GM19468 (cell line): ENCODE results near the gene PAX1.

Source experiments
- ATAC-seq: cut with Tn5 transposase; IDR thresholded peaks from one replicate; pipeline ENCODE4 v1.9.1; 2021; ENCODE audit warnings: mild to moderate bottlenecking, moderate library complexity, moderate number of reproducible peaks; ENCODE audit not compliant: unreplicated experiment; ENCODE audit errors: extremely low read depth

PAX1 gene

DNA sequence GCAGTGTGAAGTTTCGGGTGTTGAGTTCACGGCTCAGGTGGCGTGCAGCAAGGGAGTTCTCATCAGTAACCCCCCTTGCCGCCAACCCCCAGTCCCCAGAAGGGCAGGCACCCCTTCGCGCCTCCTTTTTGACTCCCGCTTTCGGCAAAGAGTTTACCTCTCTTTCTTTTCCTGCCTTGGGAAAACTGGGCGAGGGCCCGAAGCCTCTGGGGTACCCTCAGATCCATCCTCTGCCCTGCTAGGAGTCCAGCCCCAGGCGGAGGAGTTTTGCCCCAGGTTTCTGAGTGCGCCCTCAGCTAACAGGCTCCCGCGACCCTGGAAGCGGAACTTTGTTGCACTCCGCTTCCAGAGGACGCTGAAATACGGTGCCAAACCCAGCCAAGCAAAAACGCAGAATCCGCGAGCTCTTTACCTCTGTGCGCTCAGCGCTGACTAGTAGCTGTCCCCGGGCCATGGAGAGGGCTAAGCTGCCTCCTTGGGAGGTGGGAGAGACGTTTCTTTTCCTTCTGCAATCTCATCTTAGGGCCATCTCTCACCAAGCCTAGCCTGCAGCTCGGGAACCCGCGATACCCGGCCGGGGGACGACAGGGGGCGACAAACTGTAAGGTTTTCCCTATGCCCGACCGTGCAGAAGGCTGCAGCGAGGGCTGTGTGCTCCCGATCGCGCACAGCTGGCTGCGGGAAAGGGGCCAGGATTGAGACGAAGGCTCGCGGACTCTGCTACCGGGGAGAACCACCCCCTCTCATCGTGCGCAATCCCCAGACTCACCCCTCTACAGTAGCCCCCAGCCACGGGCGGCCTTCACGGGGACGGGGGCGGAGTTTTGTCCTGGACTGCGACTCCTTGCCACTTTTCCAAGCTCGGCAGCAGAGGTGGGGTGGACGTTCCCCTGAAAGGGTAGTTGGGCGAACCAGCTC lies 2.7 kb upstream of the PAX1 start:
- ATAC-seq = no peak

DNA sequence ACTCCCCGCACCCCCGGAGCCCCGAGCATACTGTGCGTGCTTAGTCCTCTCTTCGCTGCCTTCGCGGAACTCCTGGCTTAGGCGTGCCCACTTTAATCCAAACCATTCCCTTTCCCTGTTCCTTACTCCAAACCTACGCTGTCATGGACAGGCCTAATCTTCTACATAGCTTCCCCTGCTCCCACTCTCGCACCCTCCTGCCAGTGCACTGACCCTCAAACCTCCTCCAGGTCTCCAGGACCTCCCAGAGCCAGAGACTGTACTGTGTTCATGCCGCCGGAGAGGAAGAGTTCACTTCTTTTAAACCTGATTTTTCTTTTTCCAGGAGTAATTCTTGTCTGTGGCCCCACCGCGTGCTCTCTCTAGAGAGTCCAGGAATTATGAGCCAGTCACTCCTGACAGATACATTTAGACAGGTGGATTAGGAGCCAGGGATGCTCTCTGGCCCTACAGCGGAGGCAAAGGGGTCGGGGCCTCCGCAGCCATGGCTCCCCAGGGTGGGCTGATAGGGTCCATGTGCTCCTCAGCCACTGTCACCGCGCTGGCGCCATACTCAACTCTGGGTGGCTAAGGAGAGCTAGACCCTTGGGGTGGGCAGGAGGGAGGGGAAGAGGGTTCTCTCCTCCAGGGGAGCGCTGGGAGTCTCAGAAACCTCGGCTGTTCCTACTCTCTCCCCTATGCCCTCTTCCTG lies 1.6 kb upstream of the PAX1 start:
- ATAC-seq = no peak

DNA sequence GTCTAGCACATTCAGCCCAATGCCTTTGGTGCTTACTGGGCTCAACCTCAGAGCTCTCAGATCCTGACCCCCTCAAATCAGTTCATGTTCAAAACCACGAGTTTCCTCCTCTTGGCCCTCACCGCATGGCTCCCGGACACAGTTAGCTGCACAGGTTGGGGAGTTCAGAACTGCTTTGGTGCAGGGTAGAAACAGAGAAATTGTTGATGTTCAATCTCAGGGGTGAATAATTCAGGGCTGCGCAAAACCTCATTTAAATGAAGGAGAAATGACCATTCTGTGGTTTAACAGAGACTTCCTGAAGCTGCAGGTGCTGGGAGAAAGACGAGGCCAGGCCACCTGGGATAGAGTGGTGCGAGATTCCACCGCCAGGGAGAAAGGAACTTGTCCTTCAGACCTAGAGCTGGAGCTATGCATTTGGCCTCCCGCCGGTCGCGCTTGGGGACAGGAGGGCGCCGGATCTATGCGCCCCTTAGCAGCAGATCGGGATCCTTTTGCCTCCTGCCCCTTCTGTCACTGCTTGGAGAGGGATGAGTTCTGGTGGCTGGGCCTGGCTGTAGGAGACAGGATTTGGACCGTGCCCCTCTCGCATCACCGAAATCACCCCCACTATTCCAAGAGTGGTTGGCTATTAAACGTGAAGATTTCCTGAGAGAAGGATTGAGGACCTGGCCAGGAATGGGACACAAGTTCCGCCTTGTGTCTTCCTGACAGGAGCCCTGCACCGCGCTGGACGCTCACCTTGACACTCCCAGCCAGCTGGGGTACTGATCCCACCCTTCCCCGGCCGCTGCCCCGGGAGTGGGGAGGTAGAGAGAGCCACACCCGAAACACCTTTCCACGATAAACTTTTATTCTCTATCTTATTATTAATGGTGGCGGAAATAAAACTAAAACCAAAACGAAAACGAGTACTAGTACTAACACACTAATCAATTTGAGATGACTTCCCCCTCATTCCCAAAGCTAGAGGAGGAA lies 767 bp upstream of the PAX1 start:
- ATAC-seq = no peak

DNA sequence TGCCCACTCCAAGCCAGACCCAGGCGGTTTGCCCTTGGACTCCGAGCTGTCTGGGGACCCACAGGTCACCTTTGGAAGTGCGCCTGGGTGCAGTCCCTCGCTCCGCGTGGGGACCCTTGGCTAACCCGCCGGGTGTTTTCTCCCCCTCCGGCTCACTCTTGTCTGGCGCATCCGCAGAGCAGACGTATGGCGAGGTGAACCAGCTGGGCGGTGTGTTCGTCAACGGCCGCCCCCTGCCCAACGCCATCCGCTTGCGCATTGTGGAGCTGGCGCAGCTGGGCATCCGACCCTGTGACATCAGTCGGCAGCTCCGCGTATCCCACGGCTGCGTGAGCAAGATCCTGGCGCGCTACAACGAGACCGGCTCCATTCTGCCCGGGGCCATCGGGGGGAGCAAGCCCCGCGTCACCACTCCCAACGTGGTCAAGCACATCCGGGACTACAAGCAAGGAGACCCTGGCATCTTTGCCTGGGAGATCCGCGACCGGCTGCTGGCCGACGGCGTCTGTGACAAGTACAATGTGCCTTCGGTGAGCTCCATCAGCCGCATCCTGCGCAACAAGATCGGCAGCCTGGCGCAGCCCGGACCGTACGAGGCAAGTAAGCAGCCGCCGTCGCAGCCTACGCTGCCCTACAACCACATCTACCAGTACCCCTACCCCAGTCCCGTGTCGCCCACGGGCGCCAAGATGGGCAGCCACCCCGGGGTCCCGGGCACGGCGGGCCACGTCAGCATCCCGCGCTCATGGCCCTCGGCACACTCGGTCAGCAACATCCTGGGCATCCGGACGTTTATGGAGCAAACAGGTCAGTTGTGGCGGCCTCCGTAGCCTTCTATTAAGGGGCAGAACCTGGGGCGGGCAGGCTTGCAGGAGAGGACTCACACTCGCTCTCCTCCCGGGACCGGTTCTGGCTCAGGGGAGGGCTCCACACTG lies 1.1 kb downstream of the PAX1 start:
- ATAC-seq = no peak

DNA sequence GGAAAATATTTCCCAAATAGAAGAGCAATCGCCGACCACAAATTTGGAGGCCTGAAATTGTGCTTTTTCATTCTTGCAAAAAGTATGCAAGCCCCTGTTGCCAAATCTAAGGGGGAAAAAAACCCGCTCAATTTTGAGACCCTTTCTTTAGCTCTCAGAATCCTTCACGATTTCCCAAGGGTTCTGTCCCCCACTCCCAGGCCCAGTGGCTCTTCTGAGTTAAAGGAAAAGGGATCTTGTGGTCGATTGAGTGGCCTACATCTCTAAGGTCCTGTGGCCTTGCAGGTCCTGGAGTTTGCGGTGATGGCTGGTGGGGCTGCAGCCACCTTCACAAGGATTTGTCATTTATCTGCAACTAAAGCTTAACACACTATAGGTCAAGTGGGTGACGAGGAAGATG lies 1.8 kb downstream of the PAX1 start:
- no peak for ATAC-seq

DNA sequence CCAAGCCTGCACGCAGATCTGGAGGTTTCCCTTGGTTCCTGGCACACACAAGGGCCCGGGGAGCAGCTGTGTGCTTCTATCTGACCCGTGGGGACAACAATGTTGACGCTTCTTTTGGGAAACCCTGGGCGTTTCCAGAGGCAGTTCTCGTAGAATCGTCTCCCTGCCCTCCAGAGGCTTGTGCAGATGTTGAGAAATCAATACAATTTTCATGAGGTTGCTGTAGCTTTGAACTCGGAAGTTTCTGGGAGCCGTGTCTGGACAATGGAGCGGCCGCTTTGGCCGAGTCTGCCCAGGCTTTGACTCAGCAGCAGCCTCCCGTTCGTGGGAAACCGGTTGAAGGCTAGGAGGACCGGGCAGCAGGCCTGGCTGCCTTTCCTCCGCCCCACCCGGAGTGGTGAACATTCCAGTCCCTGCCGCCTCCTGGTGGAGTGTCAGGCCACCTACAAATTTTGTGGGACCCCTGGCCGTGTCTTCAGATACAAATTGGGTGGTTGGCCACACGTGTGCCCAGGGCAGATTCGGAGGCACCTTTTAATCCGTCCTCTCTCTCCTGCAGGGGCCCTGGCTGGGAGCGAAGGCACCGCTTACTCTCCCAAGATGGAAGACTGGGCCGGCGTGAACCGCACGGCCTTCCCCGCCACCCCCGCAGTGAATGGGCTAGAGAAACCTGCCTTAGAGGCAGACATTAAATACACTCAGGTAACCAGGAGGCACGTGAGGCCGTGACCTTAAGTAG lies 2.7 kb downstream of the PAX1 start:
- ATAC-seq = no peak

DNA sequence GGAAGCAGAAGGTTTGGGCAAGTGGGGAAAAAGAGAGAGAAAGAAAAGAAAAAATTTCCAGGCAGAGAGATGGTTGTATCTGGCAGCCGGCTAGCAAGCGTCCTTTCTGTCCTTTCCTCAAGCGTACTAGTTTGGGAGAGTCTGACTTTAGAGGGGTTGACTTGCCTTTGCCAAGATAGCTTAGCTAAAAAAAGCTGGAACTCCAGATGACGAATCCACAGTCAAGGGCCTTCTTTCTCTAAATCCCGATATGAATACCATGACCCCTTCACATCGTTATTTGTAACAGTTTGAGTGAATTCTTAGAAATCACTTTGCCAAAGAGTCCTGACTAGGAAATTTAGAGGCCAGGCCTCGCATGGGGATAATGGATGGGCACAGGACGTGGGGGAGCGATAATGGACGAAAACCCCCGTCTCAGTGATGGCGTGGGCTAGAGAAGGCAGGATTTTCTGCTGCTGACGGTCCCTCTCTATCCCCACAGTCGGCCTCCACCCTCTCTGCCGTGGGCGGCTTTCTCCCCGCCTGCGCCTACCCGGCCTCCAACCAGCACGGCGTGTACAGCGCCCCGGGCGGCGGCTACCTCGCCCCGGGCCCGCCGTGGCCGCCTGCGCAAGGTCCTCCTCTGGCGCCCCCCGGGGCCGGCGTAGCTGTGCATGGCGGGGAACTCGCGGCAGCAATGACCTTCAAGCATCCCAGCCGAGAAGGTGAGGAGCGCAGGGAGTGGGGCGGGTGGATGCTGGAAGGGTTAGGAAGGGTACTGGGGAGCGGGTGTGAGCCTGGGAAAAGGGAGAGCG lies 3.5 kb downstream of the PAX1 start:
- ATAC-seq = no peak

DNA sequence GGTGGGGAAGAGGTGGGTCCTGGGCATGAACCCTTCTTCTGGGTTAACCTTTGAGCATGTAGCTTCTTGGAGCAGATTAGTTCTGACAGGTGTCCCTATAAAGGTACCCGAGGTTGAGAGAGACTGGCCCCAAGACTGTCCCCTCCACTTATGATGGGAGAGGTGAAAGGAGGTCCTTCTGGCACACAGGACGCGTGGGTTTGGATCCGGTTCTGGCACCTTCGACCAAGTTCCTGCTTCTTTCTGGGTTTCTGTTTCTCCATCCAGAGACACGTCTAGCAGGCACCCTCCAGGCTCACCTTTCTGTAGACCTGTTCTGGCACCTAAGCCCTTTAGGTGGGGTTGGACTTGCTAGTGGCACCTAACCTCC lies 4.1 kb downstream of the PAX1 start:
- no peak for ATAC-seq

DNA sequence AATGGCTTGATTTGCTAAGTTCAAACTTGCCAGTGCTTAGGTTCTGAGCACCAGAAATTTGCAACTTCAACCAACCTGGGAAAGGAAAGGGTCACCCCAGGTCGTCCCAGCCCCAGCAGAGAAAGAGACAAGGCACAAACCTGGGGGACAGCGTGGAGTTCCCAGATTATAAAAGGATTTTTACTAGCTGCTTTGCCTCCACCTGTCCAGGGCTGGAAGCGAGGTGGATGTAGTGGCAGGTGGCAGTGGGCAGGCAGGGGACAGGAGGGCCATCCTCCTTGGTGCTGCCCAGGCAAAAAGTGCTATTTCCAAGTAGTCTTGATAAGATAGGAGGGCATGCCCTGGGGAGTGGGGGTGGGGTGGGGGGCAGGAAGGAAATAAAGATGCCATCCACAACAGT lies 4.9 kb downstream of the PAX1 start:
- no peak for ATAC-seq

DNA sequence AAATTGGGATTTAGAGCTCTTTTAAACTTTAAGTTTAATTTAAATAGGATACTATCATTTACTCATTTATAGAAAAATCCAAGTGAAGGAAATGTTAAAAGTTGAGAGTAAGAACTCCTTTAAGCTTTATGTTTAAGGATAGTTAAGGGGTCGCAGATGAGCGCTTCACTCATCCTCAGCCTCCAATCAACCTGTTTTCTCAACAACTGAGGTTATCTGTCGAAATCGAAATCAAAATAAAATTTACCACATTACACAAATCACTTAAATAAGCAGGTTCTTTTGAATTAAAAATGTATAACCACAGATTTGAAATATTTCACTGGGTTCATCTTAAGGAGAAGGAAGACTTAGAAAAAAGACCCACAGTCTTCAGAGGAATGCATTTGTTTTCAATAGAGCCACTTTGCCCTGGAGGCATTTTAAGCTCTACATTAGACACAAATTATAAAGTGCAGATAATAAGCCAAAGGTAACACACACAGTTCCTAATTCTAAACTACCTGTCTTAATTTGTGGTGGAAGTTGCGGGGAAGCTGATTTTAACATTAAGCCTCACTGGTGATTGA lies 5.5 kb downstream of the PAX1 start:
- ATAC-seq = no peak

DNA sequence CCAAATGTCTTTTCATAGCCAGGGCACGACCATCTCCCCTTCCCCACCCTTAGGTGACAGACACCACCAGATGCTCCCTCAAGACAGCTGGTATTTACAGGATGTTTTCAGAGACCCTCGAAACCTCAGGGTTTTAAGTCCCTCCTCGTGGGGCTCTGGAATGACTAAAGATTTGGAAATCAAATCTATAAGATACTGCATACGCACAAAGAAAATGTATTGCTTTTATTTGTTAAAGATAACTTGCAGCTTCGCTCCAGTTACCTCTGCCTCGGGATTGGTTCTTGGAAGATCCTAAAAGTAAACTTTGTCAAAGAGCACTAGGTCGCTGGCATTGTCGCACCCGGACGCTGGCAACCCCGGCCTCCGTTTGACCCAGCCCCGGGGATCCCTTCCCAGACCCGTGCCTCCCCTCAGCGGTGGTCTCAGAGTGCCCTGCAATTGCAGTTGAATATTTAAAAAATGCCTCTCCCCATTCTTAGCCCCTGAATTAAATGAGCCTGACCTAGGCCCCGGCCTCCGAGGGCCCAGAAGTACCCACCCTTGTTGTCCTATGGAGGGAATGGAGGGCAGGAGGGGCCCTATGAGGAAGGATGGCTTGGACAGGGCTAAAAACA lies 7.1 kb downstream of the PAX1 start:
- no peak for ATAC-seq

DNA sequence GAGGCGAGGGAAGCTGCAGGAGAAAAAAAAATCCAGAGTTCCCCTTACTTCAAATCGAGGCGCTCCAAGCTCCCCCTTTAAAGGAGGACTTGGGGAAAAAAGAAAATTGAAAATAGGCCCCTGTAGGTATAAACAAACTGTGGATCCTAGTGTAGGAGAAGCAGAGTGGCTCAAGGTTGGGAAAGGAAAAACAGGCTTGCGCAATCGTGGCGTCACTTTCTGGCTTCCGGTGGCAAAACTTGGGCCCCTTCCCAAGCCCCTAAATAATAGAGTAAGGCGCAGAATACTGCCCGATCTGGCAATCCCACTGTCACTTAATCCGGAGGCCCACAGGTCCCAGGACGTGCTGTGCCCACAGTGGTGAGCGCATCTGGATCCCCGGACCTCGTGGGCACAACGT lies 8.0 kb downstream of the PAX1 start:
- no peak for ATAC-seq

DNA sequence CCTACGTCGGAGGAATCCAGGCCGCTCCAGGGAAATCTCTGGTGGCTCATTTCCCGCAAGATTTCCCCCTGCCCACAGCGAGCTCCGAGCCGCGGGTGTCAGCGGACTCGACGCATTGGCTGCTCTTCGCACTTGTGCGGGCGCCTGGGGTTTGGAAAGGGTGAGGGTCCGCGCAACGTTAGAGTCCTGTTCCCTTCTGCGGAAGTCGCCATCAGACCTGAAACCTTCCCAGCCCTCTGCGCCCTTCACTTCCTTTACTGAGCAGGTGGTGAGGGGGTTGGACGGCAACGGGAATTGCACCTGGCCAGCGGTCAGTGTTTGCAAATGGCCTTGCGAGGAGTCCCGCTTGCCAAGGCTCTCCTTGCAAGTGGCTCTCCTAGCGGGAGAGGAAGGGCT lies 8.4 kb downstream of the PAX1 start:
- ATAC-seq = no peak

DNA sequence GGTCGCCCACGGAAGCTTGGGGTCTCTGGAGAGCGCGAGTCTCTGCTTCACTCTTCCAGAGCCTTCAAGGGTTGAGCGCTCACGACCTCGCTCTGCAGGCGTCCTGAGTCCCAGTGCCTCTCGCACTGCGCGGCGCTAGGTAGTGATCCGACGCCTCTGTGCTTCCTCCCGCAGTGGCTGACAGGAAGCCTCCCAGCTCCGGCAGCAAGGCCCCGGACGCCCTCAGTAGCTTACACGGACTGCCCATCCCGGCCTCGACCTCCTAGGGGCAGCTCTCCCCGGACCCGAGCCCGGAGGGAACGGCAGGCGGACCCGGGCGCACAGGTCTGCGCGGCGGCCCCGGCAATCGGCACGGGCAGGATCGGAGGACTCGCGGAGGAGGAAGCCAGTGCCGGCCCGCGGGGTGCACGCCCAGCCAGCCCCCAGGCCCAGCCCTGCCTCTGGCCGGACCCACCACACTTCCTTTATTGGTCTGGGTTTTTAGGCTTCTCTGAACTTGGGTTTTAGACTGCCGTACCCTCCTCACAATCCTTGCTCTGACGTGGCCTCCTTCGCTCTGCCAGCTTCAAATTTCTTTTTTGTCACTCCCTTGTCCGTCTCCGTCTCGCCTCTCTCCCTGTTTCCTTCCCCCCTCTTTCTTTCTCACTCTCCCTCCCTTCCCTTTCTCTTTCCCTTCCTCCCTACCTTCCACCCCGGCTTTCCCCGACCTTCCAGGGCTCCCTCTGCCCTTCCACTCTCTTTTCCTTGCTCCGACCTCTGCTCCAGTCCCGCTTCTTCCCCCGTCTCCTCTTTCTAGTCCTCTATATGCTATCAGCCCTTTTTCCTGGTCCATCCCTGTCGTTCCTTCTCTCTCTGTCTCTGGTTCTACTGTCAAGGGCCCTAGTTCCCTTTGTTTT lies 9.1 kb downstream of the PAX1 start:
- ATAC-seq = no peak

DNA sequence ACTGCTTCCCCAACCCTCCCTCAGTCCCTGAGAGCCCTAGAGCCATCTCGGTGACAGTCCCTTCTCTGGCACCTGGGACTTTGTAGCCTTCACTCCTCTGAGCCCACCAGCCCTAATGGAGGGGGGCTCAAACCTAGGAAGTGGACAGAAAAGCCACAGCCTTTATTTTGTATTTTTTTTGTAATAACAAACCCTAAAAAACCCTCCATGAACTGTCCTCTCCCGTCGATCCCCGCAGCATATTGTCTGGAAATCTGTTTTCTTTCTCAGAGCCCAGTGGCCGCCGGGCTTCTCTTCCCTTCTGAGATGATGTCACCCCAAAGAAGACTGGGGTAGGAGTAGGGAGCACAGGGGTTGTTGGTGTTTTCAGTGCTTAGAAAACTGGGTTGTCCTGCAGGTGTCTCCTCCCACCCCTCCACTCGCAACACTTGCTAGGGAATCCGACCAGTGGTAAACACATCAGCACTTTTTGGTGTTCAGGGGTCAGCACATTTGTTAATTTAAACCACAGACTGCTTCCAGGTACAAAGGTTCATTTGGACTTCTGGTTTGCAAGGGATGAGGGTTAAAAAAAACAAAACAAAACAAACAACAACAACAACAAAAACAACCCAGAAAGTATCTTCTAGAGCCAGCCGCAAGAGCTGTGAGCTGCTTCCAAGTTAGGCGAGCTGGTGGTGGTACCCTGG lies 9.9 kb downstream of the PAX1 start:
- no peak for ATAC-seq
